GM18861 (cell line): ENCODE measurements around the gene WDFY2.

ENCODE experiments used
- ATAC-seq: cut with Tn5 transposase; IDR thresholded peaks from one replicate; pipeline ENCODE4 v1.9.1; 2021; ENCODE audit not compliant: unreplicated experiment

Gene WDFY2

DNA sequence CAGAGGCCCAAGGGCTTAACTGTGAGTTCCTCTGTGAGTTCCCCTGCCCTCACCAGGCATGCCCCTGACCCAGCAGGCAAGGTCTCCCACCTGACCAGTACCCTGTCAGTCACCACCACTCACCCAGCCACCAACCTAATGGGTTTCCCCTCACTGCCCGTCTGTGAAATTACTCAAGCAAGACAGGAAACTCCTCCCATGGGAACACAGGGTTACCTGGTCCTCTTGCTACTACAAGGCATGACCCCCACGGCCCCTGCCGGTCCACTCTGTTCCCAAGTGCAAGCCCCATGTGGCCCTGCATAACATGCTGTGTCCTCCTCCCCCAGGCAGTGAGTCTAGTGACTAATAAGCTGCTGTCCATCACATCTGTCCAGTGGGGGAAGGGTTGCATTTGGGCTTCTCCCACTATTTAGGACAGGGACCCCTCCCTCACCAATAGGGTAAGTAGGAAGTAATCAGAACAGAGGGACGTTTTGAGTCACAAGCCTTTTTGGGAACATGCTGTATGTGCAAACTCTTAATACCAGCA, 227.7 kb downstream of the WDFY2 start:
- peak; percentile 35 for ATAC-seq

DNA sequence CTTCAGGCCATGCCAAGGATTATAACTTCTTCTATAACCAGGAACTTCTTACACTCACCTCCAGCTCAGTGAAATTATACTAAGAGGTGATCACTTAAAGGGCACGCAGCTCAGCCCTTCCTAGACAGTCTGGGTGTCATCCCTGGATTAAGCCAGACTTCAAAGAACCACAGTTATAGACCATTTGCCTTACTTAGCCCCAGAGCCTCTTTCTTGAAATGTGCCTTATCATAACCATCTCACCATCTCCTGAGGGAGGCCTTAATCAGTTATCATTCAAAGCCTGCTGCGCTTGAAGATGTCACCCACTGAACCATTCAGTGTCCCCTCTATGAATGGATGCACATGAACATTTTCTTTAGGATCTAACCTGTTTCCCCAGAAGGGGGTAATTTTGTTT, 229.8 kb downstream of the WDFY2 start:
- no peak for ATAC-seq

DNA sequence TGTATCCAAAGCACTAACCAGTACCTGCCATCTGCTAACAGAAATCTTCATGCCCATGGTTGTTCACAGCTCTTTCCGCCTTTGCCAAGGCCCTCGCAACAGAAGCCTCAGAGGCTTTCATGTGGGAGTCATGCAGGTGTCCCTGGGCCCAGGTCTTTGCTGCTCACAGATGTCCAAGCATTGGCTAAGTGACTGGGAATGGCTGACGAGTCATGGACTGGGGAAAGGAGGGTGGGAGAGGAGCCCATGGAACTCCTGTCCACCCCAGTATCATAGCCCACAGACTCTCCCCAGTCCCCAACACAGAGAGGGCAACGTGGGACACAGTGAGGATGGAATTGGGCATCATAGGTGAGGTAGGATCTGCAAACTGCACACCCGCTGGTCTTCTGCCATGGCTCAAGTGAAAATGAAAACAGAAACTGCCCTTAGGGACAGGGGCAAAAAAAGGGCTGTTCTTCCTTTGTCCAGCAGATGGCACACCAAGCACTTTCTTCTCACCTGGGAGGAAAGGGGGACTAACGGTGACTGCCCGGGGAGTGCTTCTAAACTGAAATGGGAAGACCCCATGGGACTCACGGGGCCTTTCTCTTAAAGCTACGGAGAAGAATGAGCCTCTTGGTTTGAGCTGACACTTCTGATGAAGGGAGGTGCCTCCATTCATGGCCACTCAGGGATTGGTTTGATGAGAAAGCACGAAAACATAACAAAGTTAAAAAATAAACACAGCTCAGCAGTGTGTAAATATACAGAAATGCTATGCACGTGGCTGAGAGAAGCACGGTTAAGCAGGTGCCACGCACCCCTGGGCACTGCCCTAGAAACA, 230.8 kb downstream of the WDFY2 start:
- peak; percentile 57 for ATAC-seq

DNA sequence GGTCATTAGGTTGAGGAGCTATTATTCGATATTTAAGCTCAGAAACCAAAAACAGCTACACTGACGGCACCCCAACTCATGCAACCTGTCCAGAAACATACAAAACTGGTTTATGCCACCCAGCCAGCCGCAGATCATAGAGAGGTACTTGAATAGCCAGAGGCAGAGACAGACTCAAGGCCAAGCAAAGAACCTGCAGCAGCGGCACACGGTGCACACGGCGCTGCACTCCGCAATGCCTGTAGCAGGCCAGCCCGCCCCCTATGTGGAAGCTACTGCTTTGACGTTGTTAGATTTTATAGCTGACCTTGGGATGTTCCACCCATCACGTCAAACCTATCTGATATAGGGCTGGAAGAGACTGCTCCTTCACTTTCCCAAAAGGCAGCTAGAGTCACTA, 231.6 kb downstream of the WDFY2 start:
- no peak for ATAC-seq

DNA sequence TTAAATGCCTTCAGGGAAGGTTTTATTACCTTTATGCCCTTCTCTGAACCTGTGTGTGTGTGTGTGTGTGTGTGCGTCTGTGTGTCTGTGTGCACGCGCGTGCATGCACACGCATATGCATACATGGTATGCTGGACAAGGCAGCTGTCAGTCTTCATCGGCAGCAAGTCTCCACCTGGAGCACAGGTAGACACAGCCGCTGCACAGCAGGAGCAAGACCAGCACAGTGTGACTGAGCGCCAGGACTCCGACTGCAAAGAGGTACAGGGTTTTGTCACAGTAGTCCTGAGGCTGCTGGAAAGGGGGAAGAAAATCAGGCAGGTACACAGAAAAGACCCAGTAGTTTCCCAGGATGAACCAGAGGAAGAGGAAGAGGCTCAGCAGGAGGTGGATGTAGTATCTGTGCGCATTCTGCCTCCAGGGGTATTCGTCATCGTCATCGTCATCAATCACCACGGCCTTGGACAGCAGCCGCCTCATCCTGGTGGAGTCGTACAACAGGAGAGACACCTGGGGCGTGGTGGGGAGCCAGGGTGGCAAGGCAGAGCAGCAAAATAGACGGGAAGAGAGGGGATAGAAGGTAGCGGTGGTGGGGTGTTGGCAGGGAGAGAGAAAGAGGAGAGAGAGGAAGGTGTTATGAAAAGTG, 232.5 kb downstream of the WDFY2 start:
- no peak for ATAC-seq
